Measurements from ENCODE around the gene SHMT1. TPM values are rescaled to one million over a fixed set of nuclear protein-coding genes. Genes with fewer than 3 reads are reported as not detected.

Gene SHMT1
- total RNA-seq, 1 donor from 2014 or later = 13.0 TPM

GRCh38 chr17:18280249-18280648, 83.1 kb downstream of the SHMT1 start:
- TF ChIP-seq CTCF (IDR thresholded peaks at IDR 0.05; ENCODE audit: insufficient read depth, low read length, poor library complexity, severe bottlenecking) = no peak
- no peaks in the 10 kb centered on the region for H3K27me3 ChIP-seq (ENCODE audit: control insufficient read depth, insufficient read depth, low read length)
- H3K36me3 ChIP-seq (ENCODE audit: control insufficient read depth, insufficient read depth, low read length) = peaks cover 8% of the 10 kb centered on the region
- DNase-seq (ENCODE audit: low read depth) = no peak
- no peak overlapping the region for H3K4me3 ChIP-seq (ENCODE audit: low read depth, low read length)

- H3K36me3 ChIP-seq (ENCODE audit: control insufficient read depth, insufficient read depth, low read length) = peaks cover 8% of the 10 kb centered on the region
- no peak overlapping the region for H3K4me3 ChIP-seq (ENCODE audit: low read depth, low read length)
- no peaks in the 10 kb centered on the region for H3K27me3 ChIP-seq (ENCODE audit: control insufficient read depth, insufficient read depth, low read length)
- TF ChIP-seq CTCF (IDR thresholded peaks at IDR 0.05; ENCODE audit: insufficient read depth, low read length, poor library complexity, severe bottlenecking) = no peak
- no peak for DNase-seq (ENCODE audit: low read depth)
Measured at GRCh38 chr17:18278867-18279266, 84.5 kb downstream of the SHMT1 start.

Other genes with a start within 250 kb of the SHMT1 start
- 103 and 105 TPM in 2 replicates for gene ALKBH5, start 179.7 kb downstream of the SHMT1 start, total RNA-seq
- 53.7 and 63.1 TPM in 2 replicates for gene LLGL1, start 137.9 kb downstream of the SHMT1 start, total RNA-seq
- 512 and 579 TPM in 2 replicates for gene FLII, start 104.8 kb downstream of the SHMT1 start, total RNA-seq
- 29.6 and 78.8 TPM in 2 replicates for gene MIEF2, start 102.9 kb downstream of the SHMT1 start, total RNA-seq
- 28.2 and 35.6 TPM in 2 replicates for gene TOP3A, start 48.6 kb downstream of the SHMT1 start, total RNA-seq
- 30.2 and 30.8 TPM in 2 replicates for gene SMCR8, start 48.3 kb downstream of the SHMT1 start, total RNA-seq
- 1.1 TPM in 1 of 2 replicates, not detected in the other for gene EVPLL, start 14.2 kb upstream of the SHMT1 start, total RNA-seq
- gene LGALS9C, start 113.2 kb upstream of the SHMT1 start, total RNA-seq = not detected in 2 replicates